NCI-H187 treated with DMSO at 0.1 percent for 48 hours (cell line): ENCODE results near the gene ULK4.

ENCODE experiments used
- DNase-seq: peaks from one replicate; lab custom pipeline; 2025; lab: John Stamatoyannopoulos, UW

Gene ULK4

DNA sequence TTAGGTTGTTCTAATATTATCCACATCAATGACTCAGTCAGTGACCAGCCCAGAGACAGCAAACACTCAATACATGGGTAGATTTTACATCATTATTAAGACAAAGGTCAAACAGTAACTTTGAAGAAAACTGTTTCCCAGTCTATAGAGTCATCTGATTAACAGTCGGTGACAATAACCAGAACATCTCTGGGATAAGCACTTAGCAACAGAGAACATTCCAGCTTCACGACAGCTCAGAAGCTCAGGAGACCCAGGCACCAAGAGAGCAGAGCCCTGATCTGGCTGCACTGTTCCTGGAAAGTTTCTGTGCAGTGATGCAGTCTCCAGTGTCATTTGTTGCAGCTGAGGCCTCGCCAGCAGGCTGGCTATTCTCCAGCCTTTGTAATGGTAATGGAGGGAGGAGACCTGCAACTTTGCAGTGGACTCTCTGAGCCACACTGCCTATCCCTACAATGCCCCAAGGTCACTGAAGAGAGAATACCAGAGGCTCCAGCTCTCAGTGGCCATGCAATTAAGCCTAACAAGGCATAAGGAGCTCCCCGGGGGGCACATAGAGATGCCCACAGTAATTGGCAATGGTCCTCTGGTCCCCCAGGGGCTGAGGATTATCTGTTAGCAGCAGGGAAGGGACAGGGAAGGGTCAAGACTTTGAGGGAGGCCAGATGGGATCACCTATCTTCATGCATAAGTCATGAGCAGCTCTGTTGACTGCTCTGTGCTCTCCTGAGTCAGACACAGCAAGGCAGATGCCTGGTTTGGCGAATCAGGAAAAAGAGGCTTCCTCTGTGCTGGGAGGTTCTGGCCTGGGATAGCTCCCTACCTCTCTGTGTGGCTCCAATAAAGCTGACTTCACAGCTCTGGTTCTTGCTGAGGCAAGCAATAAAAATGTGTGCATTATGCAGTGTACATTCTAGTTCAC lies 599.0 kb downstream of the ULK4 start:
- no peak for DNase-seq

DNA sequence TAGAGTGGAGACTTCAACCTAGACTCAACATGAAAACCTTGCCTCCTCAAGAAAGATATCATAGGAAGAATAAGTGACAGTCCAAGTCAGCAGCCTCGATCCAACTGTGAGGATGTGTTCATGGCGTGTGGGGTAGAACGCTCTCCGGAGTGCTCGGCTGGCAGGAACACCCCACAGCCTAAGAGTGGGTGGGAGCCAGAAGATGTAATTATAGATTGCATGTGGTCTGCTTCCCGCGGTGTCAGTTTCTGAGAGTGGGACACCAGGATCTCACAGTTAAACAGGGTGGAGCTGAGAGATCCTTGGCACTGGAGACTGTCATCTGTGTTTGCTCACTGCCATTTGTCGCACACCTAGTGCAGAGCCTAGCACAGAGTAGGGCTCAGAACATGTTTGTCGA lies 604.6 kb downstream of the ULK4 start:
- no peak for DNase-seq

DNA sequence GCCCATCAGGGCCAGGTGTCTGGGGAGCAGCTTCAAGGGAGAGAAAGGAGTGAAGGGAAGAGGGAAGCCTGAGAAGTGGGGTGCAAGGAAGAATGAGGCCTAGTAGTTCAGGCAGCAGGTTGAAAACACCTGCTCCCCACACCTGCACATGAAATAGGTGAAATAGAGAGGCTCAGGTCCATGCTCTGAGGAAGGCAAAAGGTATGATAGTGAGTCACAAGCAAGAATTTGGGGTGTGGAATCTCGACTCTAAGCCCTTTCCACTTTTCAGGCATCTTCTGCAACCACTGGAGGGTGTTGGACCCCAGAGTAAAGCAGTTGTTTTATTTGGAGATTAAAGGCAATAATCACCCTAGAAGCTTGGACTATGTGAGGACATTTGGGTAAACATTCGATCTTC lies 605.1 kb downstream of the ULK4 start:
- no peak for DNase-seq

DNA sequence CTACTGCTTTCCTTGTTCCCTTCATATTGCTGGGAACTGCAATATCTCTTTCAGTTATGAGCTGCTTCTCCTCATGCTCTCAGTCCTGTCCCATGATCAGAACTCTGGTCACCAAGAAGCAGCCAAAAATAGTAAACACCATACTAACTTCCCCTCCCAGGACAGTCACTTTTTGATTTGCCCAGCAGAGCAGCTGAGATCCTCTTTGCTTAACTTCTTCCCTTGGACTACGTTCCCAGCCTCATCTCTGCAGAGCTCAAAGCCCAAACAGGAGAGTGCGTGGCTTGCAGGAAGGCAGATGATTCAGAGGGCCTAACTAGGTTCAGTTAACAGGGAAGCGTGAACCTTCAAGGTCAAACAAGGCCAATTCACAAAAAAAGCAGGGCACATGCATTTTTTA lies 609.4 kb downstream of the ULK4 start:
- no peak for DNase-seq

DNA sequence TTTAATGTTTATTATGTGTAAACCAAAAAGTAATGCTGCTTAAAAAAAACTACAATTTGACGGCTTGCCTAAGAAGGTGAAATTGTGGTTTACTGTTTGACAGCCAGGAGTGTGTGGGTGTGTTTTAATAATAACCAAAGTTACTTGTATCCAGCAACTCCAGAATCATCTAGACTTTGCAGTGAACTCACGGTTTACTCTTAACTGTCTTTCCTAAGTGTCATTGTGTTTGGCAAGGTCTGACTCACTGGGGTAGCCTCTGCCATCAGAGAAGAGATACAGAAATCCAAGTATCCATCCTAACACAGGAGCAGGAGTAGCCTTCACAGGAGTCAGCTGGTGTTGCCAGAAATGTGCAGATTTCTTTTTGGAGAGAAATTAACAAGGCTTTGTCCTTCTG lies 611.5 kb downstream of the ULK4 start:
- DNase-seq, result no peak

DNA sequence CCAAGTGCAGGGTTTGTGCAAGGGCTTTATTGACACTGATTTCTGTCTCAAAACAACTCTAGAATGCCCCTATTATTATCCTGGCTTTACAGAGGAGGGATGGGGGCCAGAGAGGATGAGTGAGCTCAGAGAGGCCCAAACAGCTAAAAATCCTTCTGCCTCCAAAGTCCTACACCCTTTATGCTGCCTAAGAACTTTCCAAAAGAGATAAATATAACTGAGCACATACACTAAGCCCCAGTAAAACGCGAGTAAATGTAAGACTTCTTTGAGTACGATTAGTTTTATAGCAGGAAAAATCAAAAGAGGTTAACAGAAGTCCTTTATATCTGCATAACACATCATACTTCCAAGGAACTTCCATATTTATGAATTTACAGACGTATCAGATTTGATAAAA lies 613.5 kb downstream of the ULK4 start:
- DNase-seq, result no peak

DNA sequence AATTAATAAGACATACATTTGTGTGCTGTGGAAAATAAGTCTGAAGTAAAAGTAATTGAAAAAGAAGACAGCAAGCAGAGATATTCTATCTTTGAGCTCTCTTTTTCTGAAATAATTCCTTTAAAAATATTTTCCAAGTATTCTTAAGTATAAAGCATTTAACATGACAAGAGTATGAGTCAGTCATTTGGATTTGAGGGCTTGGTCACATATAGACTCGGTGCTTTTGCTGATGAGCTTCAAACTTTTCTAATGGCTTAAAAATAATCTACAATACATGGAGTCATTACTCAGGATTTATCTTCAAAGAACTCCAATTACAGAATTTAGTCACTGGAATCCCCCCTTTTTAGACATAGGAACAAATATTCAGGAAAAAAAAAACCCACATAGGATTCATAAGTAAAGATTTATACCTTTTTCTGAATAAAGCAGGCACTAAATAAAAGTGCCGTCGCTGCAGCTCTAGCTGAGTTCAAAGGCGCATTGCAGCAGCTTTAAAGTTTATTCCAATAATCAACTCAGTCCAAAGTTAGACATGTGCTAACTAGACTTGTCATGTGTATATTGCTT lies 615.1 kb downstream of the ULK4 start:
- DNase-seq, result no peak

DNA sequence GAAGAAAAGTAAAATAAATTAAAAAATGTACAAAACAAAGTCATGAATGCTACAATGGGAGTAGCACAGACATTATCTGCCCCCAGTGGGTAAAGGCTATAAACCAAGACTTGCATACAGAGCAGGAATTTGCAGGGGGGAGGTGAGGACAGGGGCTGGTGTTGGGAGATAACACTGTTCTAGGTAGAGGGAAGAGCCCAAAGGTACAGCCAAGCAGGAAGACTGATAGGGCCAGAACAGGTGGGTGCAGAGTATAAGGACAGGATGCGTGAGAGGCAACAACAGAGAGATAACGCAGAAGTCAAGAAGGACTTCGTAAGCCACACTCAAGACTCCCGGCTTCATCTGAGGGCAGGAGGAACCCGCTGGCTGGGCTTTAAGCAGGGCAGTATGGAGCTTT lies 616.1 kb downstream of the ULK4 start:
- no peak for DNase-seq

DNA sequence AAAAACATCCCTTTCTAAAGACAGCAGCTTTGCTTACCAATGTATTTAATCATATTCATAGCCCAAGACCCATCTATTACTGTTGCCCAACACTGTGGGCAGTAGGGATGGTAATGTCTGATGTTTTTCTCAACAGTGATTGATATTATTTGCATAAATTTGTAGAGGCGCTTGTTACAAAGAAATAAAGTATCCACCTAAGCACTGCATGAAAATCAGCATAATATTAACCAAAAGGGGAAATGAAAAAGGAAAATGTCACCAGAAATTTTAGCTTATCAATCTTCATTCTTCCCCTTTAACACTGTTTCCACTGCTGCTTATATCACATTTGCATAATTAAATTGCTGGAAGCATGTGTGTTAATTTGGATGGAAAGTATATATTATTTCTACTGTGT lies 622.1 kb downstream of the ULK4 start:
- no peak for DNase-seq

DNA sequence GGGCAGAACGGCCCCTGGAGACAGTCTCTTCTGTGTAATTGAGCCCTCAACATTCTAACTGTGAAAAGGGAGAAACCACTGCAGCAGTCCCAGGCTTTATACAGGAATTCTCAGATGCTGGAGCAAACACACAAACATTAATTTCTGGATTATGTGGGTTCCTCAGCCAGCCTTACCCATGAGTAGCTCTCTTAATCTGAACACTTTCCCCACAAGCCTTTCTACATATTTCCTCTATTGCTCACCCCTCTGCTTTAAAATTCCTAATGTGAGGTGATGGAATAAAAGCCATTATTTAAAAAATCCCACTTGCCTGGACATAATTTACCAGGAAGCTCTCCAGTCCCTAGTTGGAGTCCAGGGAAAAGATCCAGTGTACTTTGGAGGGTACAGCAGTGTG lies 623.6 kb downstream of the ULK4 start:
- no peak for DNase-seq

DNA sequence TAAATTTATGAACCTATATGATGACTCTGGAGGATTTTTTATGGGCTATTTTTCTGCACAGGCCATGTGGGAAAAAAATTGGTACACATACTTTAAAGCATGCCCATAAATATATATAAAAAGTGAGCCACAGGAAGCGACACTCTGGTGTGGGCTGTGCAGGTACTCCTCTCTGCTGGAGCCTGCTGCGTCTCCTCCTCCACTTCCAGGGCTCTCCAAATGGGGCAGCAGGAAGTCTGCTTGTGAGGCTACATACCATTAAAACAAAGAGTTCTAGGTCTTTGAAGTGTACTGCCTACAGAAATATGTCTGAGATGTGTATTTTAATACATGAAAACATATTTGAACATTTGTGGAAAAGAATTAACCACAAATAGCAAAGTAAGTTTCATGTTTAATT lies 627.5 kb downstream of the ULK4 start:
- no peak for DNase-seq

DNA sequence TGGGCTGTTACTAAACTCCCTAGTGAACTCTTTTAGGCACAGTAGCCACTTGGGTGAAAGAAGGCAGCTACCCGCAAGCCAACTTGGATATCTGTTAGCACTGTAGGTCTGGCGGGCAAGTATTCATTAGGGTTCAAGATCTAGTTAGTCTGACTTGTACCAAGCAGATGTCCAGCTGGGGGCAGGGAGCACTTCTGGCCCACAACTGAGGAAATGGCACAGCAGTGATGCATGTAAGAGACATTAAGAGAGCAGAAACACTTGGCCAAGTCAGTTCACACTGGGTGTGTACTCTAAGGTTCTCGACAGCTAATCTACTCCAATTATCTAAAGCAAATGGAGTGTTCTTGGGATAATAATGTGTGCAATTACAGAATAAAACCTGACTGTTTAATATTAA lies 630.9 kb downstream of the ULK4 start:
- no peak for DNase-seq

DNA sequence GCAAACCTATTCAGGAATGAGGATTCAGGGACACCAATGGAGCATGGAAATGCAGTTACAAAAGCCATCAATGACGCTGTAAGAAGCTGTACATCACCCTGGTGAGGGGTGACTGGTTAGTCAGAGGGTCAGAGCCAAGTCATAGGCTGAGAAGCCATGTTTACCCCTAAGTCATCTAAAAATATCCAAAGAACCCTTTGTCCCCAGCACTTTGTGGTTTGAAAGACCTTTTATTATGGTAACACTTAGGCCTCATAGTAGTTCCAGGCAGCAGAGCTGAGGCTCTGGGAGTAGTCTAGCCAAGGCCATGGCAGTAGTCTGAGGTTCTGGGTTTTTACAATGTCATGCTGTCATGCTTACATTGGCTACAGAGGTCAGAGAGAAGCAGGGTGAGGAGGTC lies 631.4 kb downstream of the ULK4 start:
- DNase-seq, result no peak

DNA sequence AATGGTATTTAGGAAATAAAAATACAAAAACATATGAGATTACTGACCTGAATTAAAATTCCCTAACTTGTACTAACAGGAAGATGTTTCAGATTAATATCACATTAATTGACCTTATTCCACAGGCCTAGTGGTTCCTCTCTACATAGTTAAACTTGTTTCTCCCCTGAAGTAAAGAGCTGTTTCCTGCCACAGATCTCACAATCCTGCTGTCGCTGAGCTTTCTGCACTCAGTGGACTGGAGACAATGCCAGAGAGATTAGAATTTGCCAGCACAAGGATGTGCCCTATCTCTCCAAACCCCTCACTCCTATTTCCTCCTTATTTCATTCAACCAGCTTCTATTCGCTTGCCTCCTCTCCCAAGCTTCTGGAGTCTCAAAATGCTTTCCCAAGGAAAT lies 632.0 kb downstream of the ULK4 start:
- no peak for DNase-seq

DNA sequence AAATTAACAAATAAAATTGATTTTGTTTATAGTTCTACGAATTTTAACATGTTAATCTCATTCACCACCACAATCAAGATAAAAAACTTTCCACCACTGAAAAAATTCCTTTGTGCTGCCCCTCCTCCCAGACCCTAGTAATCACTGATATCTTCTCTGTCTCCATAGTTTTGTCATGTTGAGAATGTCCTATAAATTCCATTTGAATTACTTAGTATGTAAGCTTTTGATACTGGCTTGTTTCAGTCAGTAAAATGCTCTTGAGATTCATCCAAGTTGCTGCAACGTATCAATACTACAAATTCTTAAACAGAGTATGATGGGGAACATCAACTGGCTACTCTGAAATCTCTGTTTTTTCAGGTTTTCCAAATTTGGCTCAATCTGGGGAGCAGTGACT lies 633.0 kb downstream of the ULK4 start:
- DNase-seq, result no peak

DNA sequence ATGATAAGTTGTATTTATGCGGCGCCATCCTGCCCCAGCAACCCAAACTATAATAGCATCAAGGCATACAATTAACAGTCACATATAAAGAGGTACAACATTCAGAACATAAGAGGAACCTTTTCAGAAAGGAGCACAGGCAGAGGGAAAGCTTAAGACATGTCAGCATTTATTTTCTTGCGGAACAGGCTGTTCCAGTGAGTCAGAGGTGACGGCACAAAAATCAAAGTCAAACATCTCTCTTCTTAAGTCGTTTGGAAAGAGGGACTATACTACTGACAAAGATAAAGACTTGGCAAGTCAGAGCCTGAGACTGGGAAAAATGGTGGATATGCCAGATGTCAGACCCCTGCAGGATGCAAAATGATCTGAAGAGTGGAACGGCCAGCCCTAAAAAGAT lies 634.2 kb downstream of the ULK4 start:
- no peak for DNase-seq

DNA sequence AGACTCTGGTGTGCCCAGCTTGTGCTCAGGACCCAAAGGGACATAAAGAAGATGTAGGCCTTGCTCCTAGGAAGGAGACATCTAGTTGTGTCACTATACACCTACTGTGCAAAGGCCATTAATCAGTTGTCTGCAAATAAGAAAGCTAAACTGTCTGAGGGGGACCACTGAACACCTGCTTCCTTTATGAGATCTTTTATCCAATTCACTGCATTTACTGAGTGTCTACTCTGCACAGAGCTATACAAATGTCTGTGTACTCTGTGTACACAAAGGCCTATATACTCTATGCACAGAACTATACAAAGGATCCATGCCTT lies 637.8 kb downstream of the ULK4 start:
- no peak for DNase-seq

DNA sequence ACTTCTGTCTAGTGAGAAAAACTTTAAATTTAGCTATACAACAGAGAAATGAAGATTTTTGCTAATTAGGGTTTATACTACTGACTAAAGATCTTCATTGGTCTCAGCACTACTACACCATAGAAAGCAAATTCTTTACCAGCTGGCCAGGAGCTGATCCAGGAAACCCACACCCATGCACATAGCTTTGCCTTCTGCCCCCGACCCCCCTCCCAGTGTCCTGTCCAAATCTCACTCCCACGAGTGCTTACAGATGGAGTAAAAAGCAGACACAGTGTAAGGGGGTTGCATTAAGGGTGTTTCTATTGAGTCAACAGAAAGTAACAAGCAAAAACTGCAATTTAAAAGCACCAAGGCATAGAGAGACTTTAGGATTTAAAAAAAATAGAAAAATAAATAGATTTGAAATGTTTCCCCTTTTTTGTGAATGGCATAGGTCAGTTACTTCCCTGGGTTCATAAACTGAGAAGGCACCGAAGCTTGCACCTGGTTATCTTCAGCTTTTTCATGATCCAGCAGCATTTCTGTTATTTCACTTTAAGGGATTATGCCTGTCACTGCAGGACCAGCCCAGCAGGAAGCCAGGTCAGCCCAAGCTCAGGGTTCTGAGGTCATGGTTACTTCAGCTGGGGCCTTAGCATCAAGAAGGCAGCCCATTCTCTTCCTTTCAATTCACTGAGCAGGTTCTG lies 638.3 kb downstream of the ULK4 start:
- DNase-seq, result no peak

DNA sequence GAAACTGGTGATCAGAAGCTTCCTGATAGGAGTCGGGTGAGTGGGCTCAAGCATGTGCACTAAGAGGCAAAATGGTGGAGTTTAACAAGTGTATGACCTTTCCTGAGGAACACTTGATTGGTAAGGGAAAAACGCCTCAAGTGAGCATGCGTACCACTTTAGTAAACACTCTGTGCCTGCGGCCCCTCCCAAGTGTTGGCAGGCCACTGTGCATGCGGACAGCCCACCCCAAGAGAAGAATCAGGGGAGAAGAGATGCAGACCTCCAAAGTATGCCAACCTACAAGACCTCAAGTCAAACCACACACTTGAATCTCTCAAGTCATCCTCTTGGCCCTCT lies 640.3 kb downstream of the ULK4 start:
- no peak for DNase-seq

DNA sequence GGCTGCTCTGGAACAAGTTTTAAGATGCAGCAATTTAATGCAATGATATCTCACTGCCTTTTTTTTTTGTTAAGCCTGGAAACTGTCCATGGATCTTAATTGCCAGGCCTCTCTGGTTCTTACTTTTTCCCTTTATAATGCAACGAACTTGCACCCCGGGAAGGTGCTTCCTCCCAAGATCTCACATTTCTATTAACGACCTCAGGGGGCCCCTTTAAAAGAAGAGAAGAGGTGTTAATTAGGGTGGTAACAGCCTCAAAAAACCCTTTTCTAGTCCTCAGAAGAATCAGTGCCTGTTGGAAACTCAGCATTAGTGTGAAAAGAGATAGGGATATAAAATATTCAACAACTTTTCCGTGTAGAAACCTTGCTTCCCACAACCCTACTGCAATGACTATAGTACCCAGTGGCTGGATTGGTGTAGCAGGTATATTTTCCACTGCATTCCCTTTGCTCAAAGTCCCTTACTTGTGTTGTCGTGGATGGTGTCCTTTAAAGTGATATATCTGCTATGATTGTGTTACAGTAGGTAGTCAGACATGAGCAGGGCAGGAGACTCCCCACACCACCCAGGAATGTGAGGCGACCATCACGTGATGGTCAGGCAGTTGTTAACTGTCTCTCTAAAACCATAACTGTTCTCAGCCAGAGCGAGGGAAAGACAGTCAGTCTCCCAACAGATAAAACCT lies 640.8 kb downstream of the ULK4 start:
- no peak for DNase-seq

DNA sequence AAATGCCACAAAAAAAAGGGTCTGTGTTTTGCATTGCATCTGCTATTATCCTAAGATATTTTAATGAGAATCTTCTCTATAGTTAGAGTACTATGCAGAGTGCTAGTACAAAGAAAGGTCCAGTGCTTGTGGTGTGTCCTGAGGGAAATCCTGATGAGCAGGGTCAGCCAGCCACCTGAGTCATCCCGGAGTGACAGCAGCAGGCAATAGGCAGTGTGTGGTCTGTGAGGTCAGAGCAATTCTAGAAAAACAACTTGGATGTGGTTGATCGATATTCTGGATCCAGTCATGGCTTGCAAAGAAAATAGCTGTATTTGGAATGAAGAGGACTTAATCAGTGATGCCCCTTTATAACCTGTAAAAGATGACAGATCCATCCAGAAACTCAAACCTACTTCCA lies 643.4 kb downstream of the ULK4 start:
- DNase-seq, result no peak

DNA sequence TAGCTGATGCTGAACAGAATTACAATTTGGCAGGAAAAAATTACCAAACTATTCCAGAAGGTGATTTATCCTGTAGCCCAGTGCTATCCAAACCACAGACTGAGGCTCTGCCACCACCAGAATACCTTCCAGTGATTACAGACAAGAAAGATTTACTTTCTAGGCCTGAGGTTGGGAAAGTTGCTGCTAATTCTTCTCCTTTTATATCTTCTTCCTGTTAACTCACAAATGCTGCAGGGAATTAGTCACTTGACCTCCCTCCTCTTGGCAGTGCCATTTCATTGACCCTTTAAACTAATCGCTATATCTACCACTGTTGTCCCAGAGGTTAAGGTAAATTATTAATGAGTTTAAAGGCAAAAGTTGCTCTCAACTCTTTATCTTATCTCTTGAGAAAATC lies 644.2 kb downstream of the ULK4 start:
- no peak for DNase-seq

DNA sequence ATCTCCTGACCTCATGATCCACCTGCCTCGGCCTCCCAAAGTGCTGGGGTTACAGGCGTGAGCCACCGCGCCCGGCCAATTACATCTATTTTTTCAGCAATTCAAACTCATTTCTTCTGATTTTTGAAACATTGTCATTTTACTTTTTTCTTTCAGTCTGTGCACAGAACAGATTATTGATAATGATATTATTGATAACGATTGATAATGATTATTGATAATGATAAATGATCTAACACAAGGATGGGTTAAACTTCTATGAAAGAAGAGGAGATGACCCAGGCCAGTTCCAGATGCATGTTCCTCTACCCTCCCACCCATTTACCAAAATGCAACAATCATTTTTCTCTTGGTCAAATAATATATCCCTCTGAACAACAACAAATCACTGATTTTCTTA lies 644.6 kb downstream of the ULK4 start:
- no peak for DNase-seq
